Activated CD8-positive, alpha-beta memory T cell treated with anti-CD3 and anti-CD28 coated beads, Interleukin-2, amount 50 U/mL, for 24 hours (primary cell): ENCODE results near the gene PRSS56.
"Not testable (repeated sequence)": the region's sequence is repeated elsewhere in the genome, so short reads cannot be mapped to it uniquely, and the experiment has no call there.

Experiments
- DNase-seq: peaks from one replicate; pipeline ENCODE4 v3.0.0-alpha.2; 2020; ENCODE audit errors: extremely low read depth

Gene PRSS56

DNA sequence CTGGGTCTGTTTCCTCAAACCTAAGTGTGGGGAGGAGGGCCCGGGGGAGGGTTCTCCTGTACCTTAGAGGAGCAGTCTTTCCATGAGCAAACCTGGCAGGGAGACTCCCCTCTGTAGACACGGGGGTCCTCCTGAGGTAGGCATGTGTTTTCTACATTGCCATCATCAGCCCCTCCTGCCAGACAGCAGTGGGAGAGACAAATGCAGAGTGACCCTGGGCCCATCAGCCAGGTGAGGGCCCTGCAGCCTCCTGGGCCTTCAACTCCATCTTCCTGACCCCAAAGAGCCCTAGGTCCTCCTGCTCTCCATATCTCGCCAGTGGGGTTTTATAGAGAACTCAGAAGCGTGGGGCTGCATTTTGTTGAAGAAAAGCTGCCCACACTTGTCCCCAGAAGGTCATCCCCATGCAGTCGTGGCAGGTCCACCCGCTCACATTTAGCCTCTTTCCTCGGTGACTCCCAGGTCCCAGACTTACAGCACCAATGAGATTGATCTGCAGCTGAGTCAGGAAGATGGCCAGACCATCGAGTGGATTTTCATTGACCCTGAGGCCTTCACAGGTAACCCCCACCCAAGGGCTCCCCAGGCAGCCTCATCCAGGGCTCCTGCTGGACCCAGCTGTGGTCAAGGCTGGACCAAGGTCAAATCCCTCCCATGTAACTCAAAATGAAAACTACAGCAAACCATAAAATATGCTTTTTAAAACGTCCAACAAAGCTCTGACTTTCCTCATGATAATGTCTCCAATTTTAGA lies 21.9 kb downstream of the PRSS56 start:
- DNase-seq = no peak

DNA sequence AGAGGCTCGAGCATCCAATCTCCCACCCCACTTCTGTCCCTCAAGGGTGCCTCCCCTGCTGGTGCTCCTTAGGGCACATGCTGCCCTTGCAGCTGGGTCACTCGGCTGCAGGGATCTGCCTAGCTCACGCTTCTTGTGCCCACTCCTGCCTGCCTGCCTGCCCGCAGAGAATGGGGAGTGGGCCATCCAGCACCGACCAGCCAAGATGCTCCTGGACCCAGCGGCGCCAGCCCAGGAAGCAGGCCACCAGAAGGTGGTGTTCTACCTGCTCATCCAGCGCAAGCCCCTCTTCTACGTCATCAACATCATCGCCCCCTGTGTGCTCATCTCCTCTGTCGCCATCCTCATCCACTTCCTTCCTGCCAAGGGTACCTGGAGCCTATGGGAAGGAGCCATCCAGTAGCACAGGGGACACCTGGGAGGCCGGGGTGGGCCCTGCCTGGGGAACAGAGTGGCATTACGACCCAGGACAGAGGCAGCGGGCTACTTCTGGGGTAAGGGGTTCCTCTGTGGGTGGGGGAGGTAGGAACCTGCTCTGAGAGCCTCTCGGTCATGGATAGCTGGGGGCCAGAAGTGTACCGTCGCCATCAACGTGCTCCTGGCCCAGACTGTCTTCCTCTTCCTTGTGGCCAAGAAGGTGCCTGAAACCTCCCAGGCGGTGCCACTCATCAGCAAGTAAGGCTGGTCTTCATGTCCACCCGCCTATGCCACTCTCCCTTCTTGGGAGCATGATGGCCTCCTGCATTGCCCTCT lies 22.7 kb downstream of the PRSS56 start:
- DNase-seq = no peak

DNA sequence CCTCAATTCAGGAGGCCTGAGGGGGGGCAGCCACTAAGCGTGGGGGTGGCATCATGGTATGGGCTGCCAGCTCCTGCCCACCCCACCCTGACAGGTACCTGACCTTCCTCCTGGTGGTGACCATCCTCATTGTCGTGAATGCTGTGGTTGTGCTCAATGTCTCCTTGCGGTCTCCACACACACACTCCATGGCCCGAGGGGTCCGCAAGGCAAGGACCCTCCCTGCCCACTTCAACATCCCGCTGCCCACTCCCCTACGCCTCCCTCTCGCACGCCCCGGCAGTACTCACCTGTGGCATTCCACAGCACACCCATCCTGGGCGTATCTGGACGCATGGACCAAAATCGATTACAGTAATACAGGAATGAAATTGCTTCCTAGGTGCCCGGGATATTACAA lies 23.3 kb downstream of the PRSS56 start:
- DNase-seq = no peak

DNA sequence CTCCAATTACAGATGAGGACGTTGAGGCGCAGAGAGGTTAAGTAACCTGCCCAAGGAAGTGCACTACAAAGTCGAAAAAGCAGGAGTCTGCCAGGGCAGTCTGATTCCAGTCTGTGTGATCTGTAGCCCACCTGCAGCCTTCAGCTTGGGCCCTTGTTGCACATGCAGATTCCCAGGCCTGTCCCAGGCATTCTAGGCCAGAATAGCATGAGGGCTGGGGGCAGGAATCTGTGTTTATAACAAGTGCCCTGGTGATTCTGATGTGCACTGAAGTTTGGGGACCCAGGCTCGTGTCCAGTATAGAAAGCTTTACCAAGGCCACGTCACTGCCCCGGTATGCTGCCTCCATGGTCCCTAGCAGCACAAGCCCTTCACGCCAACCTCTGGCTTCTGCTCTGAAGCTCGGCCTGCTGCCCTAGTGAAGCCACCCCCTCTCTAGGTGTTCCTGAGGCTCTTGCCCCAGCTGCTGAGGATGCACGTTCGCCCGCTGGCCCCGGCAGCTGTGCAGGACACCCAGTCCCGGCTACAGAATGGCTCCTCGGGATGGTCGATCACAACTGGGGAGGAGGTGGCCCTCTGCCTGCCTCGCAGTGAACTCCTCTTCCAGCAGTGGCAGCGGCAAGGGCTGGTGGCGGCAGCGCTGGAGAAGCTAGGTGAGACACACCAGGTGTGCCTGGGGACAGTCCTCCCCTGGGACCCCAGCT lies 23.9 kb downstream of the PRSS56 start:
- no peak for DNase-seq

DNA sequence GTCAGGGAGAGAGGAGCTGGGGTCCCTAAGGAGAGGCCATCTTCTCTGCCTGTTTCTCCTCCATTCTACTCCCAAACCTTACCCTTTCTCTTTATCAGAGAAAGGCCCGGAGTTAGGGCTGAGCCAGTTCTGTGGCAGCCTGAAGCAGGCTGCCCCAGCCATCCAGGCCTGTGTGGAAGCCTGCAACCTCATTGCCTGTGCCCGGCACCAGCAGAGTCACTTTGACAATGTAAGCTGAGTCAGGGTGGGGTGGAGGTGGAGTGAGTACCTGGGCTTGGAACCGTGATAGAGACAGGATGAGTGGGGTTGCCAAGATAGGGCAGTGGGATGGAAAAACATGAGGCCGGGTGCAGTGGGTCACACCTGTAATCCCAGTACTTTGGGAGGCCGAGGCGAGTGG lies 24.5 kb downstream of the PRSS56 start:
- no peak for DNase-seq

DNA sequence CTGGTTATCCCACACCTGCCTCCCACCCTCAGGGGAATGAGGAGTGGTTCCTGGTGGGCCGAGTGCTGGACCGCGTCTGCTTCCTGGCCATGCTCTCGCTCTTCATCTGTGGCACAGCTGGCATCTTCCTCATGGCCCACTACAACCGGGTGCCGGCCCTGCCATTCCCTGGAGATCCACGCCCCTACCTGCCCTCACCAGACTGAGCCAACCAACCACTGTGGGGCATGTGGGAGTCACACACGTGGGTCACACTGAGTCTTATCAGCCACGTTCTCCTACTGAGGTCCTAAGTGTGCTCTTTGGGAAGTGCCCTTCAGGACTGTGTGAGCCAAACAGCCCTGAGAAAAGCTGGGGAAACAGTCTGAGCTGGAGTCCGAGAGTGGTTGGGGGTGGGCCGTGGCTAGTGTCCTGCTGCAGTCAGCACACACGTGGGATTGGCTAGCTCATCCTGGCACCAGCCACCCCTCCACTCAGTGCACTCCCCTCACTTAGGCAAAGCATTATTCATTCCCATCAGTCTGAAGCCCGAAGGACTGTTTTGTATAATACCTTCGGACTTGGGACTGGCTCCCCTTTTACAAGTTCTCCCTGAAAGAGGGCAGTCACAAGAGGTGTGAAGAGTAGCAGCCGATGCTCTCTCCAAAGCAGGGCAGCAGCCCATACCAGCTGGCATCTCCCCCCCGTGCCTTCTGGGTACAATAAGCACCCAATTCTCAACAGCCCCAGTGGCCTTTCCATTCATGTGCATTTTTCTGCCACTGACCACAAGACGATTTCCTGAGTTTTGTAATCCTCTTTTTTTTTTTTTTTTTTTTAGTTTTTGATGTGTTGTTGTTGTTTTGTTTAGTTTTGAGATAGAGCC lies 25.6 kb downstream of the PRSS56 start:
- no peak for DNase-seq

DNA sequence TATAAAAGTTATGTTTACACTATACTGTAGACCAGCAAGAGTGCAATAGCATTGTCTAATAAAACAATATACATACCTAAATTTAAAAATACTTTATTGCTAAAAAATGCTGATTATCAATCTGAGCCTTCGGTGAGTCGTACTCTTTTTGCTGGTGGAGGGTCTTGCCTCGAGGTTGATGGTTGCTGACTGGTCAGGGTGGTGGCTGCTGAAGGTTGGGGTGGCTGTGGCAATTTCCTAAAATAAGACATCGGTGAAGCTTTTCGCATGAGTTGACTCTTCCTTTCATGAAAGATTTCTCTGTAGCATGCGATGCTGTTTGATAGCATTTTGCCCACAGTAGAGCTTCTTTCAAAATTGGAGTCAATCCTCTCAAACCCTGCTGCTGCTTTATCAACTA lies 27.8 kb downstream of the PRSS56 start:
- DNase-seq = no peak

DNA sequence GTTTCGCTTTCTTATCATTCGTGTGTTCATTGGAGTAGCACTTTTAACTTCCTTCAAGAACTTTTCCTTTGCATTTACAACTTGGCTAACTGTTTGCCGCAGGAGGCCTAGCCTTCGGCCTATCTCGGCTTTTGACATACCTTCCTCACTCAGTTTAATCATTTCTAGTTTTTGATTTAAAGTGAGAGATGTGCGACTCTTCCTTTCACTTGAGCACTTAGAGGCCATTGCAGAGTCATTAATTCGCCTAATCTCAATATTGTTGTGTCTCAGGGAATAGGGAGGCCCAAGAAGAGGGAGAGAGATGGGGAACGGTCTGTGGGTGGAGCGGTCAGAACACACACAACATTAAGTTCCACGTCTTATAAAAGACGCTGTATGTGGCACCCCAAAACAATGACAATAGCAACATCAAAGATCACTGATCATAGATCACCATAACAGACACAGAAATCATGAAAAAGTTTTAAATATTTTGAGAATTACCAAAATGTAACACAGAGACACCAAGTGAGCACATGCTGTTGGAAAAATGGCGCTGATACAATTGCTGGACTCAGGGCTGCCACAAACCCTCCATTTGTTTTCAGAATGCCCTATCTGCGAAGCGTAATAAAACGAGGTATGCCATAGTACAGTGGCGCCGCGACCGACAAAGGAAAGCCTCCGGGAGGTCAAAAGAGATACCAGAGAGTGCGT lies 29.6 kb downstream of the PRSS56 start:
- no peak for DNase-seq

DNA sequence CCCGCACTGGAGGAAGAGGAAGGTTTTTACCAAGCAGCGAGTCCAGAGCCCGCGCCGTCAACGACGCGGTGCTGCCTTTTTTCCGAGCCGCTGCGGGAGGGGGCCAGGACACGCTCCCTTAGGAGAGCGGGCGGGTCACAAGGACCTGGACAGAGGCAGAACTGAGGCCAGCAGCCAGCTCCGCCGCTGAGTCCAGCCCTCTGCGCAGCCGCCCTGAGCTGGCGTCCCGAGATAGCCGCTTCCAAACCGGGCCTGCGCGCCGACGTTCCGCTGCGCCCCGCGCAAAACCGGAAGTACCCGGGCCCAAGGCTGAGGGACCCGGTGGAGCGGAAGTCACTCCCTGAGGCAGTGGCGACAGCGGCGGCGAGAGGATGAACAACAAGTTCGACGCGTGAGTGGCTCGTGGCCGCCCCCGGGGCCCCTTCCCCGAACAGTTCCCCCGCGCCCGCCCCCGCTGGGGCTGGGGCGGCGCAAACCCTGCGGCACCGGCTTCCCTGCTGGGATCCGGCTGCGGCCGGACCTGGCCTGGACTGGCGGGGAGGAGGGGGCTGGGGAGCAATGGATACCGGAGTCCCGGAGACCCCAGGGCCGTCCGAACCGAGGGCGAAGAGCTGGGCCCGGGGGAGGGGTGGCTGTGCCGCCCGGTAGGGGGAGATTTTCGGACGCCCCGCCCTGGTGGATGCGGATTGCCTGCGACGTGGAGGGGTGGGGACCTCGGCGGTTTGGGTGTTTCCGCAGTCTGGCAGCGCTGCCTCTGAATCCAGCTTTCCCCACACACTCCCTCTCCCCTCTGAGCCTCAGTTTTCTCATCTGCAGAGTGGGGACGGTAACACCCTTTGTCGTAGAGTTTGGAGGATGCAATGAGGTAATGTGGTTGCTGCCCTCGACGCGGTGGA lies 30.4 kb downstream of the PRSS56 start, which contains the start of the genes EIF4E2 and TIGD1:
Gene EIF4E2, plus strand, starts transcription at position 336 of the 896 bp plus-strand sequence. Its CDS starts 36 bp downstream, at position 372.
Gene TIGD1, minus strand, starts transcription at position 204 of the 896 bp plus-strand sequence. CDS start 675 bp downstream, outside the sequence.
- DNase-seq = peak; percentile 84

DNA sequence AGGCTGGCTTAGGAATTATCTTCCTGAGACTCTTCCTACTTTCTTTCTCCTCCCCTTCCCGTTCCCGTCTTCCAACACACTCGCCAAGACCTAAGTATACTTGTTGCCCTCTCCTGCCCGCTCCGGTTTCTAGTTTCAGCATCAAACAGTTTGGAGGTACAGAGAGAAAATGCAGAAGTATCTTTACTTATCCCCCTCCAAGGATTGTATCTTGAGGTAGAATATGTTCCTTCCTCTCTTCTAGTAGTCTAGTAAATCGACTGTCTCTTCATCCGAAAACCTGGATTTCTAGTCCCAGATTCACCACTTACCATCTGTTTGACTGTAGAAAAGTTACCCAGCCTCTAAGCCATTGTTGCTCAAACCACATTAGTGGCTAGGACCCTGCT lies 31.1 kb downstream of the PRSS56 start:
- DNase-seq = no peak

DNA sequence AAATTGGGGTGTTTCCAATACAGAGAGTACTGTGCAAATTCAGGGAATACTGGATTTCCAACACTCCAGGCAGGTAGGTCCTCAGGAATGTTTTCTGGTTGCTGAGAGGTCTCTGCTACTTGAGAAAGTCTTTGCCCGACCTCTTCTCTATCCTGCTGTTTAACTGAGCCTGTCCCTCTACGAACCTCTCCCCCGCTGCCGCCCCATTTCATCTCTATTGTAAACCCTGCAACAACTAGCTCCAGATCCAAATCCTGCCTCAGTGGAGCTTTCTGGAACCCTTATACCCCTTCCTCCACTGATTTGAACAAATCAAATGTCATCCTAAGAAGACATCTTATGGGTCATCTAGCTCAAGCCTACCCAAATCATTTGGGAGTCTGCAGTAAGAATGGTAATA lies 31.6 kb downstream of the PRSS56 start:
- DNase-seq = no peak

DNA sequence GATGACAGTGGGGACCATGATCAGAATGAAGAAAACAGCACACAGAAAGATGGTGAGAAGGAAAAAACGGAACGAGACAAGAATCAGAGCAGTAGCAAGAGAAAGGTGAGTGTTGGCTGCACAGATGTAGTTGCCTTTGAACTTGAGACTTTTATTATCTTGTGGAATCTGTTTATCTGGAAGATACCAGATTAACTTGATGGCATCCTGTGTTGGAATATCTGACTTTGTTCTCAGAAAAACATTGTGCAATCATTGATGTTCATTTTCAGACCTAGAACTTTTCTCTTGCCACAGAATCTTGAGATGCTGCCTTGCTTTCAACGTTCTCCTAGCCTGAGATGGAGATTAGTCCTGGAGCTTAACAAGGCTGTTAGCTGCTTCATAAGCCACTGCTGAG lies 36.2 kb downstream of the PRSS56 start:
- DNase-seq = no peak

DNA sequence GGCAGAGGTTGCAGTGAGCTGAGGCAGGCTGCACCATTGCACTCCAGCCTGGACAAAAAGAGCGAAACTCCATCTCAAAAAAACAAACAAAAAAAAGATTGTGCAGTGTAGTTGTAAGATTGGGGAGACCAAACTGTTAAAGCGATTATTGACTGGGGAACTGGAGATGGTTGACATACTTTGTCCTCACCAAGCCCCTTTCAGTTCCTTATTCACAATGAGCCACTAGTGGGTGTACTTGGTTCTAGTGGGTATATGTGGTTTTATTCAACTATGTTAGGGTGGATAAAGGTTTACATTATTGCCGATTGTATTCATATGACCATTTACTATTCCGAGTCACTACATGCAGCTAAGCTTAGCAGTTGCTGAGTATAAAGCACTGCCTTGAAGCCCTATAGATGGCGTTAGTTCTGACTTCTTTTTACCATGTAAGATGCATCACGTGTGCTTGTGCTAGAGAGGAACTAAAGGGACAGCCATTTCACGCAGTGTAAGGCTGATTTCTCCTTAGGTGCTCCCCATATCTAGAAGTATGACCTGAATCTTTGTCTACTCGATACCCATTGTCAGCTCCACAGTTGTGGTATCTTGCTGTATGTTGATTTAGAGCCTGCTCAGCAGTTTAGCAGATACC lies 42.4 kb downstream of the PRSS56 start:
- no peak for DNase-seq

DNA sequence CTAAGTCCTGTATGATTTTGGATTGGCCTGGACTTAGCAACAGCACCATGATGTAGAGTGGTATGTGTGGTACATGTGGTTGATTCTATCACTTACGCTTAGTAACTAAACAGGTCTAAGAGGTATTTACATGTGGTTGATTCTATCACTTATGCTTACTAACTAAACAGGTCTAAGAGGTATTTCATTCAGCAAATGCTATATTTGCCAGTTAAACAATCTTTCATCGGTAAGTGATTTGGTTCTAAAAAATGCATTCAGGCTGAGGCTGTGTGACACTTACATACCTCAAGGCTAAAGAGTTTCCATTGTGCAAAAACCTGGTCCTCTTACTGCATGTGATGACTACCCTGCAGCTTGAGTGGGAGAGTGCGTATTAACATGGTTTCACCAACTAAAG lies 43.4 kb downstream of the PRSS56 start:
- DNase-seq = no peak

DNA sequence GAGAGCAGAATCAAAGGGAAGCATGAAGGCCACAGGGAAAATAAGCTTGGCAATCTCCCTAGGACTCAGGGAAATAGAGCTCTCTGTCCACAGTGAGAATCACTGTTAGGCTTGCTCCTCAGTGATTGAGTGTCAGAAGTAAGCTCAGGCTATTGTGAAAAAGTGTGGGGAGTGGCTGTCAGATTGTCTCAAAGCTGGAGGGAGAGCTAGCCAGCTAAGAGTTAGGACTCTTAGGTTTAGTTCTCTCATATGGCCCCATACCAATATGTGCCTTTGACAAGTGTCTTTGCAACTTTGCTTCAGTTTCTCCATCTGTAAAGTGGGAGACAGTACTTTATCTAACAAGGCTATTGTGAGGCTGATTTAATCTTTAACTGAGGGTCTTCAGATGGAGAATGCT lies 47.5 kb downstream of the PRSS56 start:
- no peak for DNase-seq

DNA sequence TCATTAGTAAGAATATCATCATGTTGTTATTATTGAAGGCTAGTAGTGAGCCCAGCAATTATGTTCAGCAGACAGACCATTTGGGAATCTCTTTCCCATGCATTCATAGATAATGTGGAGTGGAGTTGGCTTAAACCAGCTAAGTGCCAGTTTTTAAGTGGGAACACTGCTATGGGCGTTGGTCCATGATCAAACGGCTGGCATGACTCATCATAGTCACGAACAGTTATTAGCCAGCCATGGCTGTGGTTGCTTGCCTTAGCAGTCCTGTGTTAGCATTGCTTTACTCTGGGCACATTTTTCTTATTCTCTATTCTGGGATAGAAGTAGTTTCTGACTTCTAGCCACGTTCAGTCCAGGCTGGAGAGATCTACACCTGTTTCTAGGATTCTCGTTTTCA lies 48.0 kb downstream of the PRSS56 start:
- no peak for DNase-seq

DNA sequence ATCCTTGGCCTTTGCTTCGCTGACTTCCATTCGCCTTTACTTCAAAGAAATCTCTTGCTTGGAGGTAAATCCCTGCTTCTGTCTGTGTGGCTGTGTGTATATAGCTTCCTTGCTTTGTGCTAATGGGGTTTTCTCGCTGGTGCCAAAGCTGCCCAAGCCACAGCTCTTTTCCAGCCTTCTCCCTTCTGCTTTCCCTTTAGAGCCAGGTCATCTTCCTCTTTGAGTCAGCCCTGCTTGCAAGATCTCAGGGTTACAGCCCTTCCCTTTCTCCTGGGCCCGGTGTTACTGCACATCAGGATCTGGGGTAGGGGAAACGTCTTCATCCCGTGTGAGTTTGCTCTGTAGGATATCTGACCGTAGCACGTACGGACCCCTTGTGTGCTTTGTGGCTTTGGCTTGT lies 49.4 kb downstream of the PRSS56 start:
- DNase-seq = no peak

DNA sequence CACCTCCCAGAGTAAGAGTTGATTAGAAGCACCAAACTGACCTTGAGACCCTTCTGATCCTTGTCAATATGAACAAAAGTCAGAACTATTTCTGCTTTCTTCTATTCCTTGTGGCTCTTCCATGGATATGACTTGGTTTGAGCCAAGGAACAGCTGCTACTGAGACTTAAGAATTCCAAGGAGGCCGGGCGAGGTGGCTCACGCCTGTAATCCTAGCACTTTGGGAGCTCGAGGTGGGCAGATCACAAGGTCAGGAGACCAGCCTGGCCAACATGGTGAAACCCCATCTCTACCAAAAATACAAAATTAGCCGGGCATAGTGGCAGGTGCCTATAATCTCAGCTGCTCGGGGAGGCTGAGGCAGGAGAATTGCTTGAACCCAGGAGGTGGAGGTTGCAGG lies 50.3 kb downstream of the PRSS56 start:
- DNase-seq = not testable (repeated sequence)

DNA sequence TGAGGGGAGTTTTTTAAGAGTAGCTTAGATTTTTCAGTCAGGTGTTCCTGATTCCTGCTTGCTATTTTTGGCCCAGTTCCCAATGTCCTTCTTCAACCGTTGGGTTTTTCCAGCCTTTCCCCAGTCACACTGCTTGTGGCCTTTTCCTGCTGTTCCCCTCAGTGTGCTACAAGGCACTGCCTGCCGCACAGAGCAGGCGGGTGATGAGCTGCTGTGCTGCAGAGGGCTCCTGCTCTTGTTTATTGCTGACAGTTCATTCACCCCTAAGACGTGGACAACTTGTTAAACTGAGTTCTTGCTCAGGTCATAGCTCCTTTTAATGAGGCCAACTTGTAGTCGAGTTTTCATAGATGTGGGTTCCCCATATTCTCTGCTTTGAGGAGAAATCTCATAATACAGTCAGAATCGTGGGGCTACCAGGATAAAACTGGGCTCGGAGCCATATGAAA lies 50.9 kb downstream of the PRSS56 start:
- DNase-seq = no peak
